ENCODE results near the gene CNST. TPM values are rescaled to one million over a fixed set of nuclear protein-coding genes. Genes with fewer than 3 reads are reported as not detected.

Gene CNST
- total and polyA plus RNA-seq, 5 donors from 2014 or later: 54.4 to 115 (median 66.6) TPM

DNA sequence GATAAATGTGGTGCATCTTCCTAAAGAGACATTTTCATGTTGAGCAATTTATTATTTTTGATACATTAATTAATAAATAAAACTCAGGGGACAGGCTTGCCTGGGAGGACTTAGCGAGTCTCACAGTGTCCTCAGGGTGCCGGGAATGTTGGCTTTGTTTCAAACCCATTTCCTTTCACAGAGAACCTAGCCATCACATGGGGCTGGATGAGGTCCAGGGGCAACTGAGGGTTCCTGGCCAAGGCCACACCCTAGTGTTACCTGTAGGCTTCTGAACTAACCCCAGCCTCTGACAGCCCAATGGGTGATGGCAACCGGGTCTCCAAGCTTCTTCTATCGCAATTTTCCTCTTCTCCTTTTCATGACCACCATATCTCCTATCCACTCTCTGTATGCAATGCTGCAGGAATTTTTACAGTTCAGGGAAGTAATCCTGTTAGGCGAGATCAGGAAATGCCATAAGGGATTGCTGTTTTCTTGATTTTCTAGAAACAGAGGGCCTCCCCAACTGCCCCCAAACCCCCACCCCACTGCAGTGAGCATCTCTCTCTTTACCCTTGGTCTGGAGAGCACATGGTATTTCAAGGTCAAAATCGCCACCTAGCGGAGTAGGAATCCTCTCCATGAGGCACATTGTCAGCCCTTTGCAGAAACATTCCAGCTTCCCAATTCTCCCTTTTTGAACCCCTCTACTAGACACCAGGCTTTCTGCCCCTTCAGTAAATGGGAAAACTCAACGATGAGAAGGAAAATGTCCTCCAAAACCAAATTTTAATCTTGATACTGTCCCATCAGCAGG, 37.1 kb upstream of the CNST start:
- H3K27ac ChIP-seq (ENCODE audit: insufficient read depth, low read length, poor library complexity, severe bottlenecking): no peak overlapping the region
- peaks cover 22% of the 10 kb centered on the region for H3K27me3 Mint-ChIP-seq
- H3K9me3 ChIP-seq (ENCODE audit: control insufficient read depth in 2 of 2, low read length in 2 of 2): peaks cover 0 to 12% of the 10 kb centered on the region in 2 experiments
- peaks cover 6% of the 10 kb centered on the region for H3K36me3 Mint-ChIP-seq
- H3K4me3 ChIP-seq (ENCODE audit: low read depth, low read length): no peak overlapping the region
- no peaks in the 10 kb centered on the region for H3K27me3 ChIP-seq (ENCODE audit: control insufficient read depth, insufficient read depth, low read length)
- H3K4me1 Mint-ChIP-seq: peaks cover 0 to 17% (median 6%) of the 10 kb centered on the region in 4 donors
- DNase-seq (no peak), ATAC-seq (ENCODE audit: low read depth in 2 of 2) (no peak)
- peaks cover 0 to 13% (median 2%) of the 10 kb centered on the region in 7 donors for H3K9me3 Mint-ChIP-seq
- no peak overlapping the region for H3K4me3 Mint-ChIP-seq
- H3K36me3 ChIP-seq (ENCODE audit: control insufficient read depth, insufficient read depth, low read length): no peaks in the 10 kb centered on the region
- H3K4me1 ChIP-seq (ENCODE audit: control insufficient read depth, insufficient read depth, low read length, poor library complexity, severe bottlenecking): peaks cover 6% of the 10 kb centered on the region
- no peak overlapping the region for H3K27ac Mint-ChIP-seq

- H3K27ac Mint-ChIP-seq: no peak overlapping the region
- no peaks in the 10 kb centered on the region for H3K27me3 ChIP-seq (ENCODE audit: control insufficient read depth, insufficient read depth, low read length)
- peaks cover 6% of the 10 kb centered on the region for H3K36me3 Mint-ChIP-seq
- ATAC-seq (ENCODE audit: low read depth in 2 of 2) (no peak), DNase-seq (no peak)
- H3K9me3 ChIP-seq (ENCODE audit: control insufficient read depth in 2 of 2, low read length in 2 of 2): peaks cover 0 to 12% of the 10 kb centered on the region in 2 experiments
- H3K4me3 Mint-ChIP-seq: no peak overlapping the region
- H3K27ac ChIP-seq (ENCODE audit: insufficient read depth, low read length, poor library complexity, severe bottlenecking): no peak overlapping the region
- H3K4me1 Mint-ChIP-seq: peaks cover 0 to 17% (median 6%) of the 10 kb centered on the region in 4 donors
- peaks cover 0 to 13% (median 2%) of the 10 kb centered on the region in 7 donors for H3K9me3 Mint-ChIP-seq
- peaks cover 6% of the 10 kb centered on the region for H3K4me1 ChIP-seq (ENCODE audit: control insufficient read depth, insufficient read depth, low read length, poor library complexity, severe bottlenecking)
- H3K36me3 ChIP-seq (ENCODE audit: control insufficient read depth, insufficient read depth, low read length): no peaks in the 10 kb centered on the region
- no peak overlapping the region for H3K4me3 ChIP-seq (ENCODE audit: low read depth, low read length)
- H3K27me3 Mint-ChIP-seq: peaks cover 14% of the 10 kb centered on the region
These were observed 35.8 kb upstream of the CNST start for GRCh38 chr1:246530482-246530881.

- H3K27ac Mint-ChIP-seq: no peak overlapping the region
- H3K4me3 Mint-ChIP-seq: no peak overlapping the region
- Histone ChIP-seq H3K9me3 (ENCODE audit: control insufficient read depth in 2 of 2, low read length in 2 of 2) (peaks cover 0 to 12% of the 10 kb centered on the region in 2 experiments), H3K36me3 (ENCODE audit: control insufficient read depth, insufficient read depth, low read length) (no peaks in the 10 kb centered on the region), H3K27ac (ENCODE audit: insufficient read depth, low read length, poor library complexity, severe bottlenecking) (no peak overlapping the region), H3K4me3 (ENCODE audit: low read depth, low read length) (no peak overlapping the region), H3K4me1 (ENCODE audit: control insufficient read depth, insufficient read depth, low read length, poor library complexity, severe bottlenecking) (peaks cover 3% of the 10 kb centered on the region), H3K27me3 (ENCODE audit: control insufficient read depth, insufficient read depth, low read length) (no peaks in the 10 kb centered on the region)
- H3K4me1 Mint-ChIP-seq: peaks cover 0 to 8% (median 3%) of the 10 kb centered on the region in 4 donors
- no peak for ATAC-seq (ENCODE audit: low read depth in 2 of 2)
- no peak for DNase-seq
- peaks cover 14% of the 10 kb centered on the region for H3K27me3 Mint-ChIP-seq
- peaks cover 6% of the 10 kb centered on the region for H3K36me3 Mint-ChIP-seq
- peaks cover 0 to 13% (median 2%) of the 10 kb centered on the region in 7 donors for H3K9me3 Mint-ChIP-seq
These were observed 33.7 kb upstream of the CNST start for GRCh38 chr1:246532519-246532918.

GRCh38 chr1:246533371-246533905, 32.8 kb upstream of the CNST start:
- H3K4me3 ChIP-seq (ENCODE audit: low read depth, low read length): no peak overlapping the region
- no peak for DNase-seq
- H3K9me3 ChIP-seq (ENCODE audit: control insufficient read depth in 2 of 2, low read length in 2 of 2): peaks cover 0 to 12% of the 10 kb centered on the region in 2 experiments
- Mint-ChIP-seq H3K27ac (no peak overlapping the region), H3K4me1 (peaks cover 0 to 2% (median under 1%) of the 10 kb centered on the region in 4 donors), H3K9me3 (peaks cover 0 to 13% (median 0%) of the 10 kb centered on the region in 7 donors), H3K4me3 (no peak overlapping the region), H3K36me3 (peaks cover 6% of the 10 kb centered on the region), H3K27me3 (peaks cover 14% of the 10 kb centered on the region)
- no peaks in the 10 kb centered on the region for H3K4me1 ChIP-seq (ENCODE audit: control insufficient read depth, insufficient read depth, low read length, poor library complexity, severe bottlenecking)
- H3K27me3 ChIP-seq (ENCODE audit: control insufficient read depth, insufficient read depth, low read length): no peaks in the 10 kb centered on the region
- H3K36me3 ChIP-seq (ENCODE audit: control insufficient read depth, insufficient read depth, low read length): no peaks in the 10 kb centered on the region
- H3K27ac ChIP-seq (ENCODE audit: insufficient read depth, low read length, poor library complexity, severe bottlenecking): no peak overlapping the region
- no peak for ATAC-seq (ENCODE audit: low read depth in 2 of 2)

DNA sequence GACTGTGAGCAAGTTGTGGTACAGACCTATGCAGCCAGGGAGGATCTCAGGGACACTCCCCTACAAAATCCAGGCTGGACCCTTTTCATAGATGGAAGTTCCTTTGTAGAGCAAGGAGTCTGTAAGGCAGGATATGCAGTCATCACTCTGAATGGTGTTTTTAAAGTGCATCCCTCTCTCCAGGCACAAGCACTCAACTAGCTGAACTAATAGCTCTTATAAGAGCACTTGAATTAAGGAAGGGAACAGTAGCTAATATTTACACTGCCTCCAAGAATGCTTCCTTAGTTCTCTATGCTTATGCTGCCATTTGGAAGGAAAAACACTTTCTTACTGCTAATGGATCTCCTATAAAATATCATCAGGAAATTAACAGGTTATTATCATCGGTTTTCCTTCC, 32.1 kb upstream of the CNST start:
- Histone ChIP-seq H3K27me3 (ENCODE audit: control insufficient read depth, insufficient read depth, low read length) (no peaks in the 10 kb centered on the region), H3K36me3 (ENCODE audit: control insufficient read depth, insufficient read depth, low read length) (no peaks in the 10 kb centered on the region), H3K27ac (ENCODE audit: insufficient read depth, low read length, poor library complexity, severe bottlenecking) (no peak overlapping the region), H3K4me3 (ENCODE audit: low read depth, low read length) (no peak overlapping the region), H3K4me1 (ENCODE audit: control insufficient read depth, insufficient read depth, low read length, poor library complexity, severe bottlenecking) (no peaks in the 10 kb centered on the region), H3K9me3 (ENCODE audit: control insufficient read depth in 2 of 2, low read length in 2 of 2) (peaks cover 0 to 12% of the 10 kb centered on the region in 2 experiments)
- DNase-seq (no peak), ATAC-seq (ENCODE audit: low read depth in 2 of 2) (no peak)
- H3K4me1 Mint-ChIP-seq: peaks cover 0 to 4% (median 0%) of the 10 kb centered on the region in 4 donors
- no peak overlapping the region for H3K4me3 Mint-ChIP-seq
- peaks cover 0 to 13% (median 0%) of the 10 kb centered on the region in 7 donors for H3K9me3 Mint-ChIP-seq
- peaks cover 14% of the 10 kb centered on the region for H3K27me3 Mint-ChIP-seq
- H3K27ac Mint-ChIP-seq: no peak overlapping the region
- peaks cover 12% of the 10 kb centered on the region for H3K36me3 Mint-ChIP-seq

- no peak overlapping the region for H3K27ac Mint-ChIP-seq
- peaks cover 16% of the 10 kb centered on the region for H3K36me3 Mint-ChIP-seq
- H3K27me3 Mint-ChIP-seq: no peaks in the 10 kb centered on the region
- Histone ChIP-seq H3K27me3 (ENCODE audit: control insufficient read depth, insufficient read depth, low read length) (no peaks in the 10 kb centered on the region), H3K36me3 (ENCODE audit: control insufficient read depth, insufficient read depth, low read length) (peaks cover 24% of the 10 kb centered on the region), H3K4me3 (ENCODE audit: low read depth, low read length) (no peak overlapping the region), H3K4me1 (ENCODE audit: control insufficient read depth, insufficient read depth, low read length, poor library complexity, severe bottlenecking) (no peaks in the 10 kb centered on the region), H3K27ac (ENCODE audit: insufficient read depth, low read length, poor library complexity, severe bottlenecking) (no peak overlapping the region), H3K9me3 (ENCODE audit: control insufficient read depth in 2 of 2, low read length in 2 of 2) (no peaks in the 10 kb centered on the region)
- DNase-seq (no peak), ATAC-seq (ENCODE audit: low read depth in 2 of 2) (no peak)
- no peaks in the 10 kb centered on the region for H3K9me3 Mint-ChIP-seq
- no peak overlapping the region for H3K4me3 Mint-ChIP-seq
- peaks cover 0 to 9% (median 0%) of the 10 kb centered on the region in 4 donors for H3K4me1 Mint-ChIP-seq
These were observed 28.8 kb upstream of the CNST start for GRCh38 chr1:246537441-246537840.

- DNase-seq (no peak), ATAC-seq (ENCODE audit: low read depth in 2 of 2) (no peak)
- H3K36me3 ChIP-seq (ENCODE audit: control insufficient read depth, insufficient read depth, low read length): peaks cover 29% of the 10 kb centered on the region
- H3K27me3 Mint-ChIP-seq: no peaks in the 10 kb centered on the region
- no peak overlapping the region for H3K4me3 ChIP-seq (ENCODE audit: low read depth, low read length)
- H3K36me3 Mint-ChIP-seq: peaks cover 16% of the 10 kb centered on the region
- H3K27me3 ChIP-seq (ENCODE audit: control insufficient read depth, insufficient read depth, low read length): no peaks in the 10 kb centered on the region
- no peak overlapping the region for H3K27ac Mint-ChIP-seq
- H3K4me1 ChIP-seq (ENCODE audit: control insufficient read depth, insufficient read depth, low read length, poor library complexity, severe bottlenecking): no peaks in the 10 kb centered on the region
- no peaks in the 10 kb centered on the region for H3K9me3 Mint-ChIP-seq
- H3K9me3 ChIP-seq (ENCODE audit: control insufficient read depth in 2 of 2, low read length in 2 of 2): no peaks in the 10 kb centered on the region
- no peak overlapping the region for H3K4me3 Mint-ChIP-seq
- no peak overlapping the region for H3K27ac ChIP-seq (ENCODE audit: insufficient read depth, low read length, poor library complexity, severe bottlenecking)
- peaks cover 0 to 9% (median 0%) of the 10 kb centered on the region in 4 donors for H3K4me1 Mint-ChIP-seq
These were observed 28.4 kb upstream of the CNST start for GRCh38 chr1:246537887-246538286.

Data from CD4-positive, CD25-positive, alpha-beta regulatory T cell (primary cell).